H1 (cell line): ENCODE measurements around the gene SPARCL1. TPM values are rescaled to one million over a fixed set of nuclear protein-coding genes. Genes with fewer than 3 reads are reported as not detected.

Source experiments
- CTCF ChIP-seq, 3 experiments: IDR thresholded peaks; 1 replicate in 2 of 3; 2 replicates in 1 of 3; pipeline versions ENCODE4 v1.5.1 to v1.6.1; 2011; ENCODE audit warnings: low read length in 3 of 3, mild to moderate bottlenecking in 3 of 3, inconsistent platforms in 2 of 3, low read depth in 1 of 3, moderate library complexity in 1 of 3; ENCODE audit not compliant: insufficient read depth in 1 of 3; ENCODE audit errors: control extremely low read depth in 1 of 3
- polyA plus RNA-seq, 7 experiments: library from polyadenylated mRNA; depleted of rRNA in 3 of 7; stranded (reverse) in 5 of 7; unstranded in 2 of 7; fragments of >200 nt in 5 of 7; fragments of 200-250 nt in 2 of 7; gene quantifications; 1 replicate in 5 of 7; 2 replicates in 1 of 7; 4 replicates in 1 of 7; pipeline versions ENCODE4 v1.2.1 to v1.2.3, GENCODE V29; 2011 to 2013; ENCODE audit warnings: missing spikeins in 2 of 7, mixed read lengths in 2 of 7
- total RNA-seq: library from RNA; stranded (reverse); fragmentation: NEBNext Ultra II Directional; extraction: Animal tissue kit (Norgen Biotek cat#: 25700); gene quantifications from 2 replicates; pipeline ENCODE4 v1.2.1, GENCODE V29; 2021

Gene SPARCL1
- total and polyA plus RNA-seq, 2 of the 8 experiments (the other 6 are each of a cell fraction or from before 2014, with no cell fraction given) = 0.48 to 0.51 TPM

GRCh38 chr4:87502580-87503238 lies 26.5 kb downstream of the SPARCL1 start (continued):
- no peak for TF ChIP-seq CTCF (IDR thresholded peaks at IDR 0.05; ENCODE audit: control extremely low read depth in 1 of 3, insufficient read depth in 1 of 3, low read depth in 1 of 3, low read length in 3 of 3)
